Bronchial epithelial cell (primary cell): ENCODE results near the gene AMIGO1. TPM values are rescaled to one million over a fixed set of nuclear protein-coding genes. Genes with fewer than 3 reads are reported as not detected.
A peak's percentile ranks its signal among the peaks of the same experiment; 100 is the strongest.

ENCODE experiments used
- DNase-seq: peaks from one replicate; pipeline ENCODE4 v3.0.0-alpha.2; 2010; ENCODE audit warnings: low read depth
- FAIRE-seq: peaks from 2 replicates; lab custom pipeline; 2011; peaks lifted over from hg19 to GRCh38; lab: Jason Lieb, UNC
- H3K27me3 ChIP-seq: 2 replicates; pipeline ENCODE4 v1.5.1; 2011; ENCODE audit warnings: low read length; ENCODE audit not compliant: control insufficient read depth, insufficient read depth
- H3K36me3 ChIP-seq: 2 replicates; pipeline ENCODE4 v1.5.1; 2011; ENCODE audit warnings: low read length; ENCODE audit not compliant: control insufficient read depth, insufficient read depth
- H3K4me3 ChIP-seq: 2 replicates; pipeline ENCODE4 v1.5.1; 2011; ENCODE audit warnings: mild to moderate bottlenecking, low read depth, low read length, control low read depth
- CTCF ChIP-seq: IDR thresholded peaks from 2 replicates; pipeline ENCODE4 v1.5.1; 2011; ENCODE audit warnings: mild to moderate bottlenecking, moderate library complexity, low read length, control low read depth, inconsistent platforms; ENCODE audit not compliant: insufficient read depth, severe bottlenecking
- total RNA-seq: library from RNA; depleted of rRNA; stranded (reverse); fragments of >200 nt; gene quantifications from 2 replicates; pipeline ENCODE4 v1.2.1, GENCODE V29; 2014

Gene AMIGO1
- total RNA-seq, 1 donor from 2014 or later: 0.26 TPM

GRCh38 chr1:109493227-109493626 is 16.3 kb downstream of the AMIGO1 start:
- FAIRE-seq (no peak), DNase-seq (no peak)
- no peaks in the 10 kb centered on the region for H3K27me3 ChIP-seq
- H3K36me3 ChIP-seq: peaks cover 16% of the 10 kb centered on the region
- no peak overlapping the region for H3K4me3 ChIP-seq
- TF ChIP-seq CTCF: no peak

GRCh38 chr1:109492779-109493178 is 16.7 kb downstream of the AMIGO1 start:
- DNase-seq: no peak
- TF ChIP-seq CTCF: no peak
- H3K4me3 ChIP-seq: no peak overlapping the region
- H3K36me3 ChIP-seq: peaks cover 16% of the 10 kb centered on the region
- no peak for FAIRE-seq
- H3K27me3 ChIP-seq: no peaks in the 10 kb centered on the region

GRCh38 chr1:109491372-109491771 is 18.2 kb downstream of the AMIGO1 start:
- DNase-seq: no peak
- peaks cover 12% of the 10 kb centered on the region for H3K36me3 ChIP-seq
- no peak for TF ChIP-seq CTCF
- FAIRE-seq: no peak
- no peaks in the 10 kb centered on the region for H3K27me3 ChIP-seq
- no peak overlapping the region for H3K4me3 ChIP-seq

- no peak overlapping the region for H3K4me3 ChIP-seq
- TF ChIP-seq CTCF: no peak
- FAIRE-seq: no peak
These were observed 18.6 kb downstream of the AMIGO1 start for GRCh38 chr1:109490934-109491302.

GRCh38 chr1:109490029-109490933 is 19.2 kb downstream of the AMIGO1 start:
- Histone ChIP-seq H3K27me3 (no peaks in the 10 kb centered on the region), H3K4me3 (no peak overlapping the region), H3K36me3 (peaks cover 8% of the 10 kb centered on the region)
- TF ChIP-seq CTCF: peak; percentile 88
- peak; percentile 49 for DNase-seq
- FAIRE-seq: no peak

More at GRCh38 chr1:109490934-109491302, 18.6 kb downstream of the AMIGO1 start:
- Histone ChIP-seq H3K36me3 (peaks cover 13% of the 10 kb centered on the region), H3K27me3 (no peaks in the 10 kb centered on the region)
- DNase-seq: no peak
